SH-SY5Y (cell line): ENCODE measurements around the gene CELF2.

ENCODE experiments used
- GATA2 ChIP-seq: IDR thresholded peaks from 2 replicates; pipeline ENCODE4 v1.6.1; 2011; ENCODE audit warnings: mild to moderate bottlenecking, low read depth, low read length
- GATA3 ChIP-seq: IDR thresholded peaks from 2 replicates; pipeline ENCODE4 v1.6.1; 2011; ENCODE audit warnings: low read depth, mild to moderate bottlenecking, low read length, moderate library complexity

GRCh38 chr10:11125004-11125403 is 107.3 kb downstream of the CELF2 start:
- TF ChIP-seq GATA2 (no peak), GATA3 (no peak)
